GM12891 (cell line): ENCODE measurements around the gene SPRR4.

ENCODE experiments used
- DNase-seq: peaks from one replicate; pipeline ENCODE4 v3.0.0; 2011; ENCODE audit warnings: low spot score; ENCODE audit not compliant: insufficient read length
- FAIRE-seq: peaks from 2 replicates; lab custom pipeline; 2011; peaks lifted over from hg19 to GRCh38; lab: Jason Lieb, UNC
- PAX5 ChIP-seq: IDR thresholded peaks from 2 replicates; pipeline ENCODE4 v1.6.1; 2011; ENCODE audit warnings: low read length, moderate library complexity, mild to moderate bottlenecking; ENCODE audit not compliant: insufficient read depth, severe bottlenecking
- POLR2A ChIP-seq: IDR thresholded peaks from 2 replicates; pipeline ENCODE4 v1.6.1; 2011; ENCODE audit warnings: low read depth, low read length, control low read depth
- POLR2AphosphoS5 ChIP-seq: IDR thresholded peaks from 2 replicates; pipeline ENCODE4 v1.6.1; 2011; ENCODE audit warnings: low read depth, low read length, control low read depth
- POU2F2 ChIP-seq: IDR thresholded peaks from 2 replicates; pipeline ENCODE4 v1.6.1; 2011; ENCODE audit warnings: low read depth, mild to moderate bottlenecking, control low read depth, low read length, moderate library complexity
- SPI1 ChIP-seq: IDR thresholded peaks from 2 replicates; pipeline ENCODE4 v1.6.1; 2011; ENCODE audit warnings: low read depth, low read length, control low read depth
- TAF1 ChIP-seq: IDR thresholded peaks from 2 replicates; pipeline ENCODE4 v1.6.1; 2011; ENCODE audit warnings: low read depth, low read length, control low read depth

Gene SPRR4

GRCh38 chr1:152946651-152947256 lies 23.7 kb upstream of the SPRR4 start, which contains the start of gene SPRR5:
SPRR5 (plus strand) TSS chr1:152947206; CDS start chr1:152948555, 1,349 bp downstream.
- TF ChIP-seq SPI1 (no peak), POU2F2 (no peak), POLR2AphosphoS5 (no peak), PAX5 (no peak)
- no peak for DNase-seq
- no peak for FAIRE-seq

GRCh38 chr1:152951711-152952110 lies 18.7 kb upstream of the SPRR4 start:
- TF ChIP-seq POU2F2, result no peak
- no peak for TF ChIP-seq PAX5
- TF ChIP-seq SPI1, result no peak
- TF ChIP-seq POLR2A, result no peak
- TF ChIP-seq TAF1, result no peak
- no peak for TF ChIP-seq POLR2AphosphoS5
- FAIRE-seq (no peak), DNase-seq (no peak)

GRCh38 chr1:152953761-152954160 lies 16.7 kb upstream of the SPRR4 start:
- DNase-seq, result no peak
- no peak for FAIRE-seq
- TF ChIP-seq TAF1 (no peak), POLR2A (no peak), PAX5 (no peak), POU2F2 (no peak)

- DNase-seq, result no peak
- TF ChIP-seq PAX5 (no peak), POLR2A (no peak), SPI1 (no peak), POU2F2 (no peak)
- FAIRE-seq, result no peak
Observed at GRCh38 chr1:152954436-152954835, 16.0 kb upstream of the SPRR4 start.

- DNase-seq, result no peak
- TF ChIP-seq POLR2AphosphoS5, result no peak
- TF ChIP-seq POLR2A, result no peak
- no peak for FAIRE-seq
Observed at GRCh38 chr1:152957561-152957960, 12.9 kb upstream of the SPRR4 start.

- no peak for FAIRE-seq
- TF ChIP-seq PAX5 (no peak), POU2F2 (no peak), POLR2A (no peak), TAF1 (no peak), SPI1 (no peak), POLR2AphosphoS5 (no peak)
- DNase-seq, result no peak
Observed at GRCh38 chr1:152959273-152959672, 11.2 kb upstream of the SPRR4 start.

GRCh38 chr1:152959801-152960451 lies 10.5 kb upstream of the SPRR4 start:
- TF ChIP-seq POU2F2, result no peak
- TF ChIP-seq TAF1, result no peak
- TF ChIP-seq SPI1, result no peak
- no peak for TF ChIP-seq POLR2A
- no peak for TF ChIP-seq POLR2AphosphoS5
- TF ChIP-seq PAX5, result no peak
- DNase-seq (no peak), FAIRE-seq (no peak)

- TF ChIP-seq PAX5 (no peak), POU2F2 (no peak), TAF1 (no peak), POLR2AphosphoS5 (no peak), POLR2A (no peak), SPI1 (no peak)
- FAIRE-seq, result no peak
Observed at GRCh38 chr1:152960452-152961044, 9.9 kb upstream of the SPRR4 start.

GRCh38 chr1:152961226-152961891 lies 9.1 kb upstream of the SPRR4 start:
- DNase-seq, result no peak
- TF ChIP-seq PAX5, result no peak

More at GRCh38 chr1:152960452-152961044, 9.9 kb upstream of the SPRR4 start:
- DNase-seq, result peak; percentile 20

GRCh38 chr1:152962876-152963415 lies 7.5 kb upstream of the SPRR4 start:
- no peak for FAIRE-seq
- TF ChIP-seq SPI1, result no peak
- no peak for TF ChIP-seq TAF1
- no peak for TF ChIP-seq POLR2AphosphoS5
- no peak for TF ChIP-seq POU2F2
- no peak for TF ChIP-seq POLR2A
- TF ChIP-seq PAX5, result no peak

More at GRCh38 chr1:152961226-152961891, 9.1 kb upstream of the SPRR4 start:
- no peak for FAIRE-seq

More at GRCh38 chr1:152962876-152963415, 7.5 kb upstream of the SPRR4 start:
- no peak for DNase-seq
